ENCODE data around the gene MAMSTR. TPM values are rescaled to one million over a fixed set of nuclear protein-coding genes. Genes with fewer than 3 reads are reported as not detected.

Gene MAMSTR
- total and polyA plus RNA-seq, 2 donors (not counting 1 experiment from before 2014, with no cell fraction given), result 0.84 to 0.99 TPM

GRCh38 chr19:48670699-48671445 lies 48.7 kb downstream of the MAMSTR start:
- Histone ChIP-seq H3K79me2 (ENCODE audit: control insufficient read depth, insufficient read depth, low read length) (no peaks in the 10 kb centered on the region), H3K27me3 (ENCODE audit: control insufficient read depth, insufficient read depth, low read length) (no peaks in the 10 kb centered on the region), H4K20me1 (ENCODE audit: control insufficient read depth, extremely low read depth, insufficient read depth, low read length) (no peaks in the 10 kb centered on the region), H3K9me3 (ENCODE audit: control insufficient read depth, insufficient read depth, low read depth, low read length) (no peaks in the 10 kb centered on the region), H3K4me2 (ENCODE audit: extremely low read depth, insufficient read depth, low read length) (no peak overlapping the region), H3K4me1 (ENCODE audit: control insufficient read depth, extremely low read depth, insufficient read depth, low read length) (no peaks in the 10 kb centered on the region), H3K36me3 (ENCODE audit: control insufficient read depth, insufficient read depth, low read length) (no peaks in the 10 kb centered on the region), H3K9ac (ENCODE audit: insufficient read depth, low read length) (no peak overlapping the region), H3K27ac (ENCODE audit: insufficient read depth, low read length) (no peak overlapping the region), H3K4me3 (replicated peaks in 1 of 4; ENCODE audit: control extremely low read depth in 1 of 4, insufficient read depth in 1 of 4, low read depth in 3 of 4, low read length in 4 of 4) (no peak overlapping the region), H2AFZ (ENCODE audit: low read length) (no peak overlapping the region)
- DNase-seq (ENCODE audit: low read depth in 2 of 2), result no peak
- TF ChIP-seq EZH2 (IDR thresholded peaks at IDR 0.05; ENCODE audit: low read length, missing control alignments), result no peak
- TF ChIP-seq, protein P1, sequence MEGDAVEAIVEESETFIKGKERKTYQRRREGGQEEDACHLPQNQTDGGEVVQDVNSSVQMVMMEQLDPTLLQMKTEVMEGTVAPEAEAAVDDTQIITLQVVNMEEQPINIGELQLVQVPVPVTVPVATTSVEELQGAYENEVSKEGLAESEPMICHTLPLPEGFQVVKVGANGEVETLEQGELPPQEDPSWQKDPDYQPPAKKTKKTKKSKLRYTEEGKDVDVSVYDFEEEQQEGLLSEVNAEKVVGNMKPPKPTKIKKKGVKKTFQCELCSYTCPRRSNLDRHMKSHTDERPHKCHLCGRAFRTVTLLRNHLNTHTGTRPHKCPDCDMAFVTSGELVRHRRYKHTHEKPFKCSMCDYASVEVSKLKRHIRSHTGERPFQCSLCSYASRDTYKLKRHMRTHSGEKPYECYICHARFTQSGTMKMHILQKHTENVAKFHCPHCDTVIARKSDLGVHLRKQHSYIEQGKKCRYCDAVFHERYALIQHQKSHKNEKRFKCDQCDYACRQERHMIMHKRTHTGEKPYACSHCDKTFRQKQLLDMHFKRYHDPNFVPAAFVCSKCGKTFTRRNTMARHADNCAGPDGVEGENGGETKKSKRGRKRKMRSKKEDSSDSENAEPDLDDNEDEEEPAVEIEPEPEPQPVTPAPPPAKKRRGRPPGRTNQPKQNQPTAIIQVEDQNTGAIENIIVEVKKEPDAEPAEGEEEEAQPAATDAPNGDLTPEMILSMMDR (conservative IDR thresholded peaks at IDR 0.05 in 1 of 2, IDR thresholded peaks at IDR 0.05 in 1 of 2; ENCODE audit: low read depth in 1 of 2, low read length in 2 of 2), result no peak

DNA sequence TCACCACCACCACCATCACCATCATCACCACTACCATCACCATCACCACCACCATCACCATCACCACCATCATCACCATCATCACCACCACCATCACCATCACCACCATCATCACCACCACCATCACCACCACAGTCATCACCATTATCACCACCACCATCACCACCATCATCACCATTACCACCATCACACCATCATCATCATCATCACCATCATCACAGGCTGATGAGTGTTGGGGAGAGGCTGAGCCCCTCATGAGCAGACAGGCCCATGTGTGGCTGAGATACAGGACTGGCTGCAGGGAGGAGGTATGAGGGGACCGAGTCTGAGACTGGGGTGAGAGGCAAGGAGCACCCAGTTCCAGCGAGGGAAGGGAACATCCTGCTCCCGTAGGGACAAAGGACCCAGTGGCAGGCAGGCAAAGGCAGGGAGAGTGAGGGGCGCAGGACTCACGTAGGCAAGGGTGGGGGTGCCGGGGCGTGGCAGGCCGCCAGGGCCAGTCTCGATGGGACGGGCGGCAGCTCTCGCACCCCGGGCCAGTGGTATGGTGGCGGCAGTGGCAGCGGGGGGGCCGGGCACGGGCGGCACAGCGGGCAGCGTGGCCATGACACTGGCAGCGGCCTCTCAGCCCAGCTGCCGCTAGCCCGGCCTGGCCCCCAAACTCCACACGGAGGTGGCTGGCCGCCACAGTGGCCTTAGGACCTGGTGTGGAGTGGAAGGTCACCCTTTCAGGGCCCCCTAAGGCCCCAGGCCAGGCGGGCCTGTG lies 49.4 kb downstream of the MAMSTR start:
- TF ChIP-seq, protein P1 (conservative IDR thresholded peaks at IDR 0.05 in 1 of 2, IDR thresholded peaks at IDR 0.05 in 1 of 2; ENCODE audit: low read depth in 1 of 2, low read length in 2 of 2), result no peak
- TF ChIP-seq EZH2 (IDR thresholded peaks at IDR 0.05; ENCODE audit: low read length, missing control alignments), result no peak
- no peaks in the 10 kb centered on the region for H3K27me3 ChIP-seq (ENCODE audit: control insufficient read depth, insufficient read depth, low read length)
- no peak for DNase-seq (ENCODE audit: low read depth in 2 of 2)
- no peaks in the 10 kb centered on the region for H3K9me3 ChIP-seq (ENCODE audit: control insufficient read depth, insufficient read depth, low read depth, low read length)
- H3K36me3 ChIP-seq (ENCODE audit: control insufficient read depth, insufficient read depth, low read length), result no peaks in the 10 kb centered on the region
- H3K4me2 ChIP-seq (ENCODE audit: extremely low read depth, insufficient read depth, low read length), result no peak overlapping the region
- H3K4me3 ChIP-seq (replicated peaks in 1 of 4; ENCODE audit: control extremely low read depth in 1 of 4, insufficient read depth in 1 of 4, low read depth in 3 of 4, low read length in 4 of 4), result no peak overlapping the region
- H2AFZ ChIP-seq (ENCODE audit: low read length), result no peak overlapping the region
- no peak overlapping the region for H3K27ac ChIP-seq (ENCODE audit: insufficient read depth, low read length)
- H3K9ac ChIP-seq (ENCODE audit: insufficient read depth, low read length), result no peak overlapping the region
- no peaks in the 10 kb centered on the region for H4K20me1 ChIP-seq (ENCODE audit: control insufficient read depth, extremely low read depth, insufficient read depth, low read length)
- H3K4me1 ChIP-seq (ENCODE audit: control insufficient read depth, extremely low read depth, insufficient read depth, low read length), result no peaks in the 10 kb centered on the region
- H3K79me2 ChIP-seq (ENCODE audit: control insufficient read depth, insufficient read depth, low read length), result no peaks in the 10 kb centered on the region

- H3K4me2 ChIP-seq (ENCODE audit: extremely low read depth, insufficient read depth, low read length), result no peak overlapping the region
- no peaks in the 10 kb centered on the region for H3K9me3 ChIP-seq (ENCODE audit: control insufficient read depth, insufficient read depth, low read depth, low read length)
- H3K27me3 ChIP-seq (ENCODE audit: control insufficient read depth, insufficient read depth, low read length), result no peaks in the 10 kb centered on the region
- TF ChIP-seq, protein P1 (conservative IDR thresholded peaks at IDR 0.05 in 1 of 2, IDR thresholded peaks at IDR 0.05 in 1 of 2; ENCODE audit: low read depth in 1 of 2, low read length in 2 of 2), result no peak
- TF ChIP-seq EZH2 (IDR thresholded peaks at IDR 0.05; ENCODE audit: low read length, missing control alignments), result no peak
- no peaks in the 10 kb centered on the region for H4K20me1 ChIP-seq (ENCODE audit: control insufficient read depth, extremely low read depth, insufficient read depth, low read length)
- H3K27ac ChIP-seq (ENCODE audit: insufficient read depth, low read length), result no peak overlapping the region
- H2AFZ ChIP-seq (ENCODE audit: low read length), result no peak overlapping the region
- H3K4me1 ChIP-seq (ENCODE audit: control insufficient read depth, extremely low read depth, insufficient read depth, low read length), result no peaks in the 10 kb centered on the region
- no peaks in the 10 kb centered on the region for H3K79me2 ChIP-seq (ENCODE audit: control insufficient read depth, insufficient read depth, low read length)
- no peak overlapping the region for H3K4me3 ChIP-seq (replicated peaks in 1 of 4; ENCODE audit: control extremely low read depth in 1 of 4, insufficient read depth in 1 of 4, low read depth in 3 of 4, low read length in 4 of 4)
- H3K36me3 ChIP-seq (ENCODE audit: control insufficient read depth, insufficient read depth, low read length), result no peaks in the 10 kb centered on the region
- DNase-seq (ENCODE audit: low read depth in 2 of 2), result no peak
- H3K9ac ChIP-seq (ENCODE audit: insufficient read depth, low read length), result no peak overlapping the region
Measured at GRCh38 chr19:48668761-48669160, 50.8 kb downstream of the MAMSTR start.

All from fibroblast of lung (primary cell).